Measurements from ENCODE around the gene PRRT1.

DNA sequence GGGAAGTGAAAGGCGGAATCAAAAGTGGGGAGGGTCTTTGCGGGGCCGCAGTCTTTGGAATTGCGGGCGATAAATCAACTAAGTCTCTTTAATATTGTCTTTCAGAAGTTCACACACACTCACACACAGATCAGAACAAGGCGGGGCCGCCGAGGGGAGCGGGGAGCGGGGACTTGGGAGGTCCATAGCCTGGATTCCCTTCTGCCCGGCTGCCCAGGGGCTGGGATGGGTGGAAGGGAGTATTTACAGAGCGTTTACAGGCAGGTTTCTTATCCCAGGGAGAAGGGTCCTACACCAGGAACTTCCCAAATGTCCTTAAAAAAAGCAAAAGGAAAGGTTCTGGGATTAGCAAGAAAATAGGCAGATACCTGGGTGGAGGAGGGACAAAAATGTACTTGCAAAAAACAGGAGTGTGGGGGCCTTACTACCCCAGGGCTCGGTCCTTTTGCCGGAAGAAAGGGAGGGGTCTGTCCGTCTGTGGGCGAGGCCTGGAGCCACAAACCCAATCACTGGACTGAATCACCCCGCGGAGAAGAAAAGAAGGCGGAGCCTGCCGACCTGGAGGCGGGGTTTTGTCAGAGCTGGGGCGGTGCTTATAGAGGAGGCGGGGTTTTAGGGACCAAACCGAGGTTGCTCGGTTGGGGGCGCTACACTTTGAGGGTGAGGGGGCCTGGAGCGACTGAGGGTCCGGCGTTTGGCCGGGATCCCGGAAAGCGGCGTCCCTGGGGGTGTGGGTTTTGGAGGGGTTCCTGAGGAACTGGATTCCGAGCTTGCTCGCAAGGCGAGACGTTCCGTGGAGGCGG, 3.2 kb downstream of the PRRT1 start:
- no peak for TF ChIP-seq POLR2A (IDR thresholded peaks at IDR 0.05)
- TF ChIP-seq, protein P1, sequence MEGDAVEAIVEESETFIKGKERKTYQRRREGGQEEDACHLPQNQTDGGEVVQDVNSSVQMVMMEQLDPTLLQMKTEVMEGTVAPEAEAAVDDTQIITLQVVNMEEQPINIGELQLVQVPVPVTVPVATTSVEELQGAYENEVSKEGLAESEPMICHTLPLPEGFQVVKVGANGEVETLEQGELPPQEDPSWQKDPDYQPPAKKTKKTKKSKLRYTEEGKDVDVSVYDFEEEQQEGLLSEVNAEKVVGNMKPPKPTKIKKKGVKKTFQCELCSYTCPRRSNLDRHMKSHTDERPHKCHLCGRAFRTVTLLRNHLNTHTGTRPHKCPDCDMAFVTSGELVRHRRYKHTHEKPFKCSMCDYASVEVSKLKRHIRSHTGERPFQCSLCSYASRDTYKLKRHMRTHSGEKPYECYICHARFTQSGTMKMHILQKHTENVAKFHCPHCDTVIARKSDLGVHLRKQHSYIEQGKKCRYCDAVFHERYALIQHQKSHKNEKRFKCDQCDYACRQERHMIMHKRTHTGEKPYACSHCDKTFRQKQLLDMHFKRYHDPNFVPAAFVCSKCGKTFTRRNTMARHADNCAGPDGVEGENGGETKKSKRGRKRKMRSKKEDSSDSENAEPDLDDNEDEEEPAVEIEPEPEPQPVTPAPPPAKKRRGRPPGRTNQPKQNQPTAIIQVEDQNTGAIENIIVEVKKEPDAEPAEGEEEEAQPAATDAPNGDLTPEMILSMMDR (IDR thresholded peaks at IDR 0.05): no peak

Measured in upper lobe of left lung (tissue), 4 donors.